OCI-LY1 (cell line): ENCODE measurements around the gene CKMT1A.
"Not testable (repeated sequence)": the region's sequence is repeated elsewhere in the genome, so short reads cannot be mapped to it uniquely, and the experiment has no call there.

Source experiments
- CTCF ChIP-seq: fragments of 200-600 bp; sonication (generic), shearing (Covaris generic); IDR thresholded peaks from 2 replicates; pipeline ENCODE4 v1.5.1; 2017; ENCODE audit warnings: mild to moderate bottlenecking, antibody characterized with exemption, low read length, moderate library complexity, mixed read lengths
- EZH2 ChIP-seq: fragments of 200-600 bp; sonication (generic), shearing (Covaris generic); IDR thresholded peaks from 2 replicates; pipeline ENCODE4 v1.8.0; 2017; ENCODE audit warnings: borderline replicate concordance, mixed run types, mild to moderate bottlenecking, antibody characterized with exemption, low read length, moderate library complexity, mixed read lengths

GRCh38 chr15:43649430-43649926 lies 44.2 kb upstream of the CKMT1A start:
- TF ChIP-seq CTCF, EZH2: not testable (repeated sequence)
